HL-60 (cell line): Measurements from ENCODE around the gene FGB.

Experiments used
- DNase-seq, 2 experiments: peaks; one replicate each; pipeline ENCODE4 v3.0.0-alpha.2; 2010 to 2020; ENCODE audit warnings: low read depth in 1 of 2, low spot score in 1 of 2
- H3K27ac ChIP-seq: fragments of 250-450 bp; sonication (Bioruptor Pico); replicated peaks from 2 replicates; pipeline ENCODE4 v1.5.1; 2020; ENCODE audit warnings: mild to moderate bottlenecking, moderate library complexity
- H3K27me3 ChIP-seq: fragments of 250-450 bp; sonication (Bioruptor Pico); 2 replicates; pipeline ENCODE4 v1.5.1; 2021; ENCODE audit warnings: mild to moderate bottlenecking, moderate library complexity; ENCODE audit not compliant: insufficient read depth, poor library complexity, severe bottlenecking
- H3K4me3 ChIP-seq: replicated peaks from 2 replicates; pipeline ENCODE4 v1.5.1; 2011; ENCODE audit warnings: mild to moderate bottlenecking, control low read depth, low read length; ENCODE audit not compliant: insufficient read depth
- CTCF ChIP-seq: IDR thresholded peaks from one replicate; pipeline ENCODE4 v1.5.1; 2011; ENCODE audit warnings: low read length, control low read depth, inconsistent platforms; ENCODE audit not compliant: insufficient read depth
- GABPA ChIP-seq: IDR thresholded peaks from 2 replicates; pipeline ENCODE4 v1.6.1; 2012; ENCODE audit warnings: low read depth
- POLR2AphosphoS5 ChIP-seq: IDR thresholded peaks from 2 replicates; pipeline ENCODE4 v1.6.1; 2012; ENCODE audit warnings: low read depth
- REST ChIP-seq: IDR thresholded peaks from 2 replicates; pipeline ENCODE4 v1.6.1; 2012; ENCODE audit warnings: low read depth; ENCODE audit not compliant: insufficient replicate concordance
- SPI1 ChIP-seq: IDR thresholded peaks from 2 replicates; pipeline ENCODE4 v1.6.1; 2012; ENCODE audit warnings: low read depth, mild to moderate bottlenecking, borderline replicate concordance

FGB gene

GRCh38 chr4:154573190-154573870 lies 10.5 kb downstream of the FGB start:
- H3K27ac ChIP-seq, result no peak overlapping the region
- TF ChIP-seq GABPA (no peak), REST (no peak), POLR2AphosphoS5 (no peak), SPI1 (no peak), CTCF (no peak)
- H3K27me3 ChIP-seq, result no peaks in the 10 kb centered on the region
- H3K4me3 ChIP-seq, result no peak overlapping the region
- DNase-seq, result no peak

GRCh38 chr4:154574311-154574710 lies 11.5 kb downstream of the FGB start:
- no peaks in the 10 kb centered on the region for H3K27me3 ChIP-seq
- DNase-seq, result no peak
- no peak overlapping the region for H3K4me3 ChIP-seq
- TF ChIP-seq CTCF (no peak), SPI1 (no peak), POLR2AphosphoS5 (no peak), REST (no peak), GABPA (no peak)
- no peak overlapping the region for H3K27ac ChIP-seq

GRCh38 chr4:154577324-154577723 lies 14.5 kb downstream of the FGB start:
- no peak for DNase-seq
- Histone ChIP-seq H3K27me3 (no peaks in the 10 kb centered on the region), H3K4me3 (no peak overlapping the region), H3K27ac (no peak overlapping the region)
- TF ChIP-seq POLR2AphosphoS5, result no peak
- TF ChIP-seq CTCF, result no peak
- TF ChIP-seq SPI1, result no peak
- TF ChIP-seq GABPA, result no peak
- no peak for TF ChIP-seq REST
